SU-DHL-6 (cell line): Measurements from ENCODE around the gene MZT2B.
"Not testable (repeated sequence)": the region's sequence is repeated elsewhere in the genome, so short reads cannot be mapped to it uniquely, and the experiment has no call there.

Source experiments
- EZH2phosphoT487 ChIP-seq: fragments of 200-600 bp; sonication (generic), shearing (Covaris generic); conservative IDR thresholded peaks from 2 replicates; pipeline ENCODE4 v1.6.1; 2018; ENCODE audit warnings: mild to moderate bottlenecking, antibody characterized with exemption, low read length, moderate library complexity, mixed read lengths
- TF ChIP-seq, protein P1 (sequence below): fragments of 200-600 bp; sonication (generic); IDR thresholded peaks from one replicate; pipeline ENCODE4 v1.5.1; 2017; ENCODE audit warnings: antibody characterized with exemption, mild to moderate bottlenecking, low read length, moderate library complexity; ENCODE audit not compliant: insufficient read depth, poor library complexity, severe bottlenecking

GRCh38 chr2:130181880-130182682 lies at the start of gene MZT2B:
- TF ChIP-seq, protein P1, sequence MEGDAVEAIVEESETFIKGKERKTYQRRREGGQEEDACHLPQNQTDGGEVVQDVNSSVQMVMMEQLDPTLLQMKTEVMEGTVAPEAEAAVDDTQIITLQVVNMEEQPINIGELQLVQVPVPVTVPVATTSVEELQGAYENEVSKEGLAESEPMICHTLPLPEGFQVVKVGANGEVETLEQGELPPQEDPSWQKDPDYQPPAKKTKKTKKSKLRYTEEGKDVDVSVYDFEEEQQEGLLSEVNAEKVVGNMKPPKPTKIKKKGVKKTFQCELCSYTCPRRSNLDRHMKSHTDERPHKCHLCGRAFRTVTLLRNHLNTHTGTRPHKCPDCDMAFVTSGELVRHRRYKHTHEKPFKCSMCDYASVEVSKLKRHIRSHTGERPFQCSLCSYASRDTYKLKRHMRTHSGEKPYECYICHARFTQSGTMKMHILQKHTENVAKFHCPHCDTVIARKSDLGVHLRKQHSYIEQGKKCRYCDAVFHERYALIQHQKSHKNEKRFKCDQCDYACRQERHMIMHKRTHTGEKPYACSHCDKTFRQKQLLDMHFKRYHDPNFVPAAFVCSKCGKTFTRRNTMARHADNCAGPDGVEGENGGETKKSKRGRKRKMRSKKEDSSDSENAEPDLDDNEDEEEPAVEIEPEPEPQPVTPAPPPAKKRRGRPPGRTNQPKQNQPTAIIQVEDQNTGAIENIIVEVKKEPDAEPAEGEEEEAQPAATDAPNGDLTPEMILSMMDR = not testable (repeated sequence)
- not testable (repeated sequence) for TF ChIP-seq EZH2phosphoT487
